ENCODE data around the gene PUSL1.

Gene PUSL1

GRCh38 chr1:1295154-1295923 lies 13.1 kb upstream of the PUSL1 start:
- TF ChIP-seq TARDBP (IDR thresholded peaks at IDR 0.05) (no peak), L3MBTL2 (conservative IDR thresholded peaks at IDR 0.05) (no peak), CTBP1 (IDR thresholded peaks at IDR 0.05; ENCODE audit: borderline replicate concordance) (no peak), NFRKB (IDR thresholded peaks at IDR 0.05) (no peak), FOXM1 (IDR thresholded peaks at IDR 0.05; ENCODE audit: borderline replicate concordance) (no peak), SP1 (IDR thresholded peaks at IDR 0.05) (no peak), BHLHE40 (IDR thresholded peaks at IDR 0.05; ENCODE audit: borderline replicate concordance) (no peak), LEF1 (IDR thresholded peaks at IDR 0.05; ENCODE audit: borderline replicate concordance) (no peak), ARNT (IDR thresholded peaks at IDR 0.05) (no peak), ZNF384 (IDR thresholded peaks at IDR 0.05) (no peak), HDGF (IDR thresholded peaks at IDR 0.05; ENCODE audit: borderline replicate concordance) (no peak), SUZ12 (IDR thresholded peaks at IDR 0.05) (no peak), ELF4 (IDR thresholded peaks at IDR 0.05) (no peak), PKNOX1 (IDR thresholded peaks at IDR 0.05) (no peak), FOXA1 (IDR thresholded peaks at IDR 0.05) (no peak), FOXK2 (IDR thresholded peaks at IDR 0.05) (no peak)
- ChIA-PET POLR2A (interaction anchor here (1.0 kb wide), 1 partner anchor 22 kb away, joined by 3 read pairs; the partner anchor contains the start of gene UBE2J2), CTCF (no interaction called here)
- no peak for DNase-seq (ENCODE audit: extremely low spot score)

- ChIA-PET CTCF (no interaction called here), POLR2A (no interaction called here)
- no peak for DNase-seq (ENCODE audit: extremely low spot score)
- TF ChIP-seq FOXA1 (IDR thresholded peaks at IDR 0.05), result no peak
- no peak for TF ChIP-seq TARDBP (IDR thresholded peaks at IDR 0.05)
- TF ChIP-seq SUZ12 (IDR thresholded peaks at IDR 0.05), result no peak
- no peak for TF ChIP-seq SP1 (IDR thresholded peaks at IDR 0.05)
- TF ChIP-seq FOXM1 (IDR thresholded peaks at IDR 0.05; ENCODE audit: borderline replicate concordance), result no peak
- TF ChIP-seq L3MBTL2 (conservative IDR thresholded peaks at IDR 0.05), result no peak
These were observed 12.0 kb upstream of the PUSL1 start for GRCh38 chr1:1296070-1297061.

- CTCF ChIA-PET, result no interaction called here
- TF ChIP-seq CTBP1 (IDR thresholded peaks at IDR 0.05; ENCODE audit: borderline replicate concordance) (no peak), L3MBTL2 (conservative IDR thresholded peaks at IDR 0.05) (no peak), HDGF (IDR thresholded peaks at IDR 0.05; ENCODE audit: borderline replicate concordance) (no peak), FOXK2 (IDR thresholded peaks at IDR 0.05) (no peak), ARNT (IDR thresholded peaks at IDR 0.05) (no peak), ZNF384 (IDR thresholded peaks at IDR 0.05) (no peak), PKNOX1 (IDR thresholded peaks at IDR 0.05) (no peak), NFRKB (IDR thresholded peaks at IDR 0.05) (no peak), ELF4 (IDR thresholded peaks at IDR 0.05) (no peak), LEF1 (IDR thresholded peaks at IDR 0.05; ENCODE audit: borderline replicate concordance) (no peak), FOXA1 (IDR thresholded peaks at IDR 0.05) (no peak), SP1 (IDR thresholded peaks at IDR 0.05) (no peak), FOXM1 (IDR thresholded peaks at IDR 0.05; ENCODE audit: borderline replicate concordance) (no peak), BHLHE40 (IDR thresholded peaks at IDR 0.05; ENCODE audit: borderline replicate concordance) (no peak), TARDBP (IDR thresholded peaks at IDR 0.05) (no peak), SUZ12 (IDR thresholded peaks at IDR 0.05) (no peak)
- POLR2A ChIA-PET, result no interaction called here
- DNase-seq (ENCODE audit: extremely low spot score), result no peak
These were observed 10.5 kb upstream of the PUSL1 start for GRCh38 chr1:1297802-1298424.

GRCh38 chr1:1298861-1299685 lies 9.3 kb upstream of the PUSL1 start:
- ChIA-PET POLR2A (no interaction called here), CTCF (no interaction called here)
- DNase-seq (ENCODE audit: extremely low spot score), result no peak
- TF ChIP-seq ELF4 (IDR thresholded peaks at IDR 0.05), result no peak
- TF ChIP-seq BHLHE40 (IDR thresholded peaks at IDR 0.05; ENCODE audit: borderline replicate concordance), result no peak
- TF ChIP-seq HDGF (IDR thresholded peaks at IDR 0.05; ENCODE audit: borderline replicate concordance), result no peak
- no peak for TF ChIP-seq FOXM1 (IDR thresholded peaks at IDR 0.05; ENCODE audit: borderline replicate concordance)
- TF ChIP-seq ARNT (IDR thresholded peaks at IDR 0.05), result no peak
- no peak for TF ChIP-seq CTBP1 (IDR thresholded peaks at IDR 0.05; ENCODE audit: borderline replicate concordance)
- no peak for TF ChIP-seq ZNF384 (IDR thresholded peaks at IDR 0.05)
- no peak for TF ChIP-seq L3MBTL2 (conservative IDR thresholded peaks at IDR 0.05)
- no peak for TF ChIP-seq LEF1 (IDR thresholded peaks at IDR 0.05; ENCODE audit: borderline replicate concordance)
- TF ChIP-seq NFRKB (IDR thresholded peaks at IDR 0.05), result no peak
- no peak for TF ChIP-seq SUZ12 (IDR thresholded peaks at IDR 0.05)
- no peak for TF ChIP-seq FOXK2 (IDR thresholded peaks at IDR 0.05)
- no peak for TF ChIP-seq TARDBP (IDR thresholded peaks at IDR 0.05)
- TF ChIP-seq PKNOX1 (IDR thresholded peaks at IDR 0.05), result no peak
- no peak for TF ChIP-seq SP1 (IDR thresholded peaks at IDR 0.05)
- TF ChIP-seq FOXA1 (IDR thresholded peaks at IDR 0.05), result no peak

Measured in HEK293T (cell line).